Measurements from ENCODE around the gene IVD.
"Not testable (repeated sequence)": the region's sequence is repeated elsewhere in the genome, so short reads cannot be mapped to it uniquely, and the experiment has no call there.

Gene IVD

GRCh38 chr15:40440743-40441564, 35.4 kb downstream of the IVD start, which contains the start of gene BAHD1:
Gene BAHD1, plus strand, starts transcription at chr15:40440953. Its CDS starts 17,512 bp downstream, at chr15:40458465.
- DNase-seq: peak; percentile 69 to 81

DNA sequence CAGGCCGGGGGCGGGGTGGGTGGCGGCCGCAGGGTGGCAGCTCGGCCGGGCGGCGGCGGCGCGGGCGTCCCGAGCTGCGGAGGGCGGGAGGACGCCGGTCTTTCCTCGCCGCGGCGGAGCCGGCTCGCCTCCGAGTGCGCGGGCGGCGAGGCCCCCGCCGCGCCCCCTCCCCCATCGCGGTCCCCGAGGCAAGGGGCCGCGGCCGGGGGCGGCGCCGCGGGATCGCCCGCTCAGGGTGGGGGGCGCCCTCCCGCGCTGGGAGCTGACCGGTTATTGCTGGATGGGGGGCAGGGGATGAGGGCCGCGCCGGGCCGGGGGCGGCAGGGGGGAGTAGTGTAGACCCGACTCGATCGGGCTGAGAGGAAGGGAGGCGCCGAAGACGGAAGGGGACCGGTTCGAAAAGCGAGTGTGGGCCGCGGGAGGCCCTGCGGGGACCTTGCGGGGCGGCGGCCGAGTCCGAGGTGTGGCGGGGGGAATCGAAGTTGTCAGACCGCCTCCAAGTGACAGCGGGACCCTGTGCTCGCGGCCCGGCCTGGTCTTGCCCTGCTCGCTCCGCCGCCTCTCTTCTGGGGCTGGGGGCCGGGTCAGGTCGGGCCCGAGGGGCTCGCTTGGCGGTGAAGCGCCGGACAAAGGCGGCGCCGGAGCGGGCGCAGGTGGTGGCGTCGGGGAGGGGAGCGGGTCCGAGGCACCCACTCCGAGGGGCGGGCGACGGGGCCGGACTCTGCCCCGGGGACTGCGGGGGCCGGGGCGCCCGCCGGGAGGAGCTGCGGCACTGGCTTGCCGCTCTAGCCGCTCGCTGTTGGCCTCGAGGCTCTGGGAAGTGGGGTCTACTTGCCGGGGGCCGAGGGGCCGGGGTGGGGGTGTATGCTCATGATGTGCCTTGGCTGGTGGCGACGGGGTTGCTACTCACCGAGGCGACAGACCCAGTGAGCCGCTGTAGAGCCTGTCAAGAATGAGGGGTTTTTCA, 36.3 kb downstream of the IVD start:
- DNase-seq: no peak

- no peak for DNase-seq
Measured at GRCh38 chr15:40443255-40443654, 37.7 kb downstream of the IVD start.

GRCh38 chr15:40443846-40444245, 38.3 kb downstream of the IVD start:
- no peak for DNase-seq

DNA sequence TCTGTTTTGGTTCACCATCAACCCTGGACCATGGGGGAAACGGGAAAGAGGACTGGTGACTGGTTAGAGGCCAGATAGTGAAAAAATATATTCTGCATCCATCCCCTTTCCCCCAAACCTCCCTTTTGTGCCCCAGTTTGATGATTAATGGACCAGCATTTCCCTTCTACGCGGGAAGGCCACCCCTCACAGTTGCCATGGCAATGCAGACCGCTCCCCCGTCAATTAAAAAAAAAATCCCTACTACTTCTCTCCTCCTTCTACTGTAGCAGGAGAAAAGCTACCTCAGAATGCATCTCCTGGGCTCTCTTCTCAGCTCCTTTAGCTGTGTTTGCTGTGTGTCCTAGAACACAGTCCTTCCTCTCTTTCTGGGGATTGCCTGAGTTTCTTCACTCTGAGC, 39.1 kb downstream of the IVD start:
- DNase-seq: no peak

DNA sequence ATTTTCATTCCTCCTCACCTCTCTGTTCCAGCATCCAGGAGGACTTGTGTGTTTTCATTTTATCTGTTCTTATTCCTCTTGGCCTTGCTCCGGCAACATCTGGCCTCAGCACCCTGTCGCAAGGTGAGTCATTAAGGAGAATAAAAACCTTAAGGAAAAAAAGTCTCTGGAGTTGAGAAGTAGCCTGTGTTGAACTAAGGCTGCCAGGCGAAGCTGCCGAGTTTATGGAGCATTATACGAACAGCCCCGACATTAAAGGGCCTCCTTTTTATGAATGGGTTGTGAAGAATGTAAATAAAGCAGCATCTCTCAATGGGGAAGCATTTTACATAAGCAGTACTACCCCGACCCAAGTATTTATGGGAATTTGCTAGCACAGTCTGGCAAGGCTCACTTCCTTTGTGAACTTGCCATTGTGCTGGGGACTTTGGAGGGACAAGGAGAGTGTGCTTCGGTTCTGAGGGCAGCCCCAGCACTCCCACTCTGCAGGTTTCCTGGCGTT, 39.9 kb downstream of the IVD start:
- no peak for DNase-seq

DNA sequence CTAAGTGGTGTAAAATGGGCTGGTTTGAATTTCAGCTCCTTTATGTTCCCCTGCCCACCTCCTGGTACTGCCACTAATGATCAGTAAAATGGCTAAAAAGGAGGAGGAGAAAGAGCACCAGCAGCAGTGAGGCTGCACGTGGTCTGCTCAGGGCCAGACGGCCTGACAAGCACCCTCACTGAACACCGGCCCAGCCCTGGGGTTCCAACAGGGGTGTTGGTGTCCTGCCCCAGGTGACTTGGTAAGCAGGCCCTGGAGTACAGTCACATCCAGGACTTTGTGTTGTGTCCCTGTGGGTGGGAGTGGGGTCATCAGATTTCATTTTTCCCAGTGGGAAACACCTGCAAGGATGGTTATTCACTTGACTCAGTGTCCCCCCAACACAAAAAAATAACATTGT, 40.5 kb downstream of the IVD start:
- DNase-seq: no peak

DNA sequence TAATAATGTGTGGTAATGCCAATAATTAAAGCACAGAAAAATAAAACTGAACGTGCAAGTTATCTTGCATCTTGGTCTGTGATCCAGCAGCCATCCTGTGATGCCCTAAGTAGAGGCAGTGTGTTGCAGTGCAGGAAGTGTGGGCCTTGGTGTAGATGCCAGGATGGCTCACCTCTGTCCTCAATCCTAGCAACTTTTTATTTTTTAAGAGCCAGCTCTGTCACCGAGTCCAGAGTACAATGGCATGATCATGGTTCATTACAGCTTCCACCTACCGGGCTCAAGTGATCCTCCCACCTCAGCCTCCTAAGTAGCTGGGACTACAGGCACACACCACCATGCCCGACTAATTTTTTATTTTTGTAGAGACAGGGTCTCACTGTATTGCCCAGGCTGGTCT, 42.8 kb downstream of the IVD start:
- no peak for DNase-seq

DNA sequence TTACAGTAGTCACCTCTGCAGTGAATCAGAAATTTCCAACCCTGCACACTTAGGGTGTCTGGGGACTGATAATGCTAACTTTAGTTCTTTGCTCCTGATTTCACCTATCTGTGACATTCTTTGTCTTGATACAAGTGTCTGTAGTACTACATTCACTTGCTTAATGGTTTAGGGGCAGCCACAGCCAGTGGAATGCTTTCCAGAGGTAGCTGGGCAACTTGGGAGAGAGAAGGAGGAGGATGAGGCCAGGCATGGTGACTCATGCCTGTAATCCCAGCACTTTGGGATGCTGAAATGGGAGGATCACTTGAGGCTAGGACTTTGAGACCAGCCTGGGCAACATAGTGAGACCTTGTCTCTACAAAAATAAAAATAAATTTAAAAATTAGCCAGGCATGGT, 43.7 kb downstream of the IVD start:
- DNase-seq: no peak

GRCh38 chr15:40450047-40450446, 44.5 kb downstream of the IVD start:
- DNase-seq: no peak

DNA sequence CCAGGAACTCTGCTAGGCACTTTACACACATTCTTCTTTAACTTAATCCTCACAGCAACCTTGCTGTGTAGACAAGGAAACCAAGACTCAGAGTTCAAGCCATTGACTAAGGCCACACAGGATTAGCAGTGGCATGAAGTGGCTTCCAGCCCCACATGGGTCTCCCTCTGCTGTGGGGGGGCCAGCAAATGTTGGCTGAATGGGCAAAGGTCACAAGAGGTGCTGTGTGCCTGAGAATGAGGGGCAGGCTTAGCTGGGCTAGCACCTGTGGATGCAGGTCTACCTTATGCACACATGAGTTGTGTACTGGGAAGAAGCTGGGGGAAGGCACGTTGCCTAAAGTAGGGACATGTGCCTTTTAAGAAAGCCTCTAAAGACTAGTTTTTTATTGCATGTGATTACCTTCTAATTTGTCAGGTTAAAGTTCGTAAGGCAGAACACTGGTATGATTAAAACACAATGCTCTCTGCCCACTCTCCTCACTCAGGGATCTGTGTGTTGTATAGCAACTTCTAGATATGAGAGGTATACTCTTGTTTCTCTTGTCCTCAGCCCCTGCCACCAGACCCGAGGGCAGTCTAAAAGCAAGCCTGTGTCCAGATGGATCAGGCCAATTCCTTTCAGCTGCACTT, 46.0 kb downstream of the IVD start:
- DNase-seq: no peak

GRCh38 chr15:40452296-40453090, 46.9 kb downstream of the IVD start:
- no peak for DNase-seq

DNA sequence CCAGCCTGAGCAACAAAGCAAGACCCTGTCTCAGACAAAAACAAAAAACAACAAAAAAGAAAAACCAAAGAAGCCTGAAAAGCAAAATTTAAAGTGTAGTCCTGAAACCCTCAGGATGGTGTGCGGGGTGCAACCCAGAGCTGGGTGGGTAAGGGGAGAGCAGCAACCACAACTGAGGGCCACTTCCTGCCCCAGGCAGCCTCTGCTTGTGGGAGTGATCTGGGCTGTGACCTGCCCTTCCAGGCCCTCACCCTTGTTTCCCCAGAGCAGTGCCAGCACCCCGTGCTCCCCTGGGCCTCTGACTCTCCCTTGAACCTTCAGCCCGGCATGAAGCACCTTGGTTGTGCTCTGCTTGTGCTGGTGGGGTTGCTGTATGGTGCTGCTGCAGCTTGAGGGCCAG, 48.3 kb downstream of the IVD start:
- DNase-seq: not testable (repeated sequence)

DNA sequence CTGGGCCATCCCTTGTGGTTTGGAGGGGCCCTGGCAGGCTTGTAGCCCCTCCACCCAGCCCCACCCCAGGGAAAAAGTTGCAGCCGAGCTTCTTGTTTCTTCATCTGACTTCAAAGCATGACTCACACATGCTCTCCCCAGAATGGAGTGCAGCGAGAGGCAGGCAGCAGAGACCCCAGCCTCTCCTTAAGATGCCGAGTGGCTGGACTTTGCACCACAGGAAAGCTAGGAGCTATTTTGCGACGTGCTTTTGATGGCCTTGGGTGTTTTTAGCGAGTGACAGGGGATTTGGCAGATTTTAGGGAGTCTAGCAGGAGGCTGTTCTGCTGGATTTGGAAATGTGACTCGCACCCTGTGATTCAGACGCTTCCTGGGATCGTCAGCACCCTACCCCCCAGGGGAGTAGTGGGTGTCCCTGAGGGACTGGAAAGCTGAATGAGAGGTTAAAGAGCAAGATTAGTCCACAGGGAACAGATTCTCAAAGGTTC, 49.4 kb downstream of the IVD start:
- no peak for DNase-seq

DNA sequence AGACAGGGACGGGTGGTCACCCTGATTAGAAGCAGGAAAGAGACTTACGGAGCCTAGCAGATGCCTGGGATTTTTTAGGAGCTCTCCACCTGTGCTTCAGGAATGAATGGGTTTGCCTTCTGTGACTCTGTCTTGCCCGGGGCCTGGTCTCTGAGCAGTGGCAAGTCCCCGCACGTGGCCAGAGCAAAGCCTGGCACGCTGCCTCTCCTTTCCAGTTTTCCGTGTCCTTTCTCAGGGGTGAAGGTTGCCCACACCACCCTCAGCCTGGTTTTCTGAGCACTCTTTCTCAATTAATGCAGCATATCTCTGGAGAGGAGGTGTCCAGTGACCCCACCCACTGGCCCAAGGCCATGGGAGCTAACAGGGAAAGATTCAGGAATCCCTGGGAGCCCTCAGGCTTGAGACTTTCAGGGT, 50.7 kb downstream of the IVD start:
- no peak for DNase-seq

DNA sequence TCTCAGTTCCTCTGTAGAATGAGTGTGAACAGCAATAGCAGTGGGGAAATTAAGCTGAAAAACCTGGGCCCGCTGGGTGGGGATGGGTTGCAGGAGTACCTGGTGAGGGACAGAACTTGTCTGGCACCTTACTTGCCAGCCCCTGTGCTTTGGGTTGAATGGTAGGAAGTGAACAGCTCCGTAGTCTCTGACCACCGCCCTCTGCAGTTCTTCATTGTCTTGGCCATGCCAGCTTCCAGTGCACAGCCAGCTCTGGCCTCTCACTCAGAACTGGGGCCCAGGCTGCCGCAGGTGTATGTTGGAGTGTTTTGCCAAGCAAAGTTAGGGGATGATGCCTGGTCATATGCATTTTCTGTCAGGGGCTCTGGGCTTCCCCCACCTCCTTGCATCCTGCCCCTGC, 51.1 kb downstream of the IVD start:
- DNase-seq: no peak

GRCh38 chr15:40458495-40459371, 53.1 kb downstream of the IVD start:
- DNase-seq: no peak

- DNase-seq: no peak
Measured at GRCh38 chr15:40459391-40460015, 53.9 kb downstream of the IVD start.

GRCh38 chr15:40460404-40460803, 54.8 kb downstream of the IVD start:
- DNase-seq: no peak

GRCh38 chr15:40461958-40462357, 56.4 kb downstream of the IVD start:
- DNase-seq: no peak

GRCh38 chr15:40463279-40463678, 57.7 kb downstream of the IVD start:
- DNase-seq: no peak

Measured in SW 1271 (cell line).